ENCODE measurements around the gene CCDC15.
"Not testable (repeated sequence)": the region's sequence is repeated elsewhere in the genome, so short reads cannot be mapped to it uniquely, and the experiment has no call there.

CCDC15 gene

DNA sequence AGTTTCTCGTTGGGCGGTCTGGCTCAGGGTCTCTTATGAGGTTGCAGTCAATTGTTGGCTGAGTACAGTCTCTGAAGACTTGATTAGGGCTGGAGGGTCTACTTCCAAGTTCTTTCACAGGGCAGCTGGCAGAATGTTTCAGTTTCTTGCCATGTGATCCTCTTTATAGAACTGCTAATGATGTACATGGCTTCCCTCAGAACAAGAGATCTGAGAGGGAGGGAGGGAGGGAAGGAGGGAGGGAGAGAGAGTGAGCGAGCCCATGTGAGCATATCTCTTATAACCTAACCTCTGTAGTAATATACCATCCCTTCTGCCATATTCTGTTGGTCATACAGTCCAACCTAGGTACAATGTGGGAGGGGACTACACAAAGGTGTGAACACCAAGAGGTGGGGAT, 2.7 kb upstream of the CCDC15 start:
- TF ChIP-seq, protein P1, sequence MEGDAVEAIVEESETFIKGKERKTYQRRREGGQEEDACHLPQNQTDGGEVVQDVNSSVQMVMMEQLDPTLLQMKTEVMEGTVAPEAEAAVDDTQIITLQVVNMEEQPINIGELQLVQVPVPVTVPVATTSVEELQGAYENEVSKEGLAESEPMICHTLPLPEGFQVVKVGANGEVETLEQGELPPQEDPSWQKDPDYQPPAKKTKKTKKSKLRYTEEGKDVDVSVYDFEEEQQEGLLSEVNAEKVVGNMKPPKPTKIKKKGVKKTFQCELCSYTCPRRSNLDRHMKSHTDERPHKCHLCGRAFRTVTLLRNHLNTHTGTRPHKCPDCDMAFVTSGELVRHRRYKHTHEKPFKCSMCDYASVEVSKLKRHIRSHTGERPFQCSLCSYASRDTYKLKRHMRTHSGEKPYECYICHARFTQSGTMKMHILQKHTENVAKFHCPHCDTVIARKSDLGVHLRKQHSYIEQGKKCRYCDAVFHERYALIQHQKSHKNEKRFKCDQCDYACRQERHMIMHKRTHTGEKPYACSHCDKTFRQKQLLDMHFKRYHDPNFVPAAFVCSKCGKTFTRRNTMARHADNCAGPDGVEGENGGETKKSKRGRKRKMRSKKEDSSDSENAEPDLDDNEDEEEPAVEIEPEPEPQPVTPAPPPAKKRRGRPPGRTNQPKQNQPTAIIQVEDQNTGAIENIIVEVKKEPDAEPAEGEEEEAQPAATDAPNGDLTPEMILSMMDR (IDR thresholded peaks at IDR 0.05; ENCODE audit: low read depth, low read length), result no peak
- H3K4me3 ChIP-seq (ENCODE audit: low read depth, low read length), result no peak overlapping the region

DNA sequence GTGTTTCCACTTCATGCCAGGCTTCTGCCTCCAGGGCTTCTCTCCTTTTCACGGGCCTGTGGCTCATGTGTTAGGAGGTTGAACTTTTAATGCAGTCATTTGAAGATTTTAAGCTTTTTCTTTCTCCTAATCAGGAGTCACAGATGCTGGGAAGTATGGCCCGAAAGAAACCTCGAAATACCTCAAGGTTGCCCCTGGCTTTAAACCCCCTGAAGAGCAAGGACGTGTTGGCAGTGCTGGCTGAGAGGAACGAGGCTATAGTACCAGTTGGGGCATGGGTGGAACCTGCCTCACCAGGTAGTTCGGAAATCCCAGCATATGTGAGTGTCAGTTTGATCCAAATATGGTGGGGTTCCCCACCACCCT, 571 bp downstream of the CCDC15 start:
- peak overlapping the region; percentile 71 for H3K4me3 ChIP-seq (ENCODE audit: low read depth, low read length)
- TF ChIP-seq, protein P1 (IDR thresholded peaks at IDR 0.05; ENCODE audit: low read depth, low read length), result no peak

DNA sequence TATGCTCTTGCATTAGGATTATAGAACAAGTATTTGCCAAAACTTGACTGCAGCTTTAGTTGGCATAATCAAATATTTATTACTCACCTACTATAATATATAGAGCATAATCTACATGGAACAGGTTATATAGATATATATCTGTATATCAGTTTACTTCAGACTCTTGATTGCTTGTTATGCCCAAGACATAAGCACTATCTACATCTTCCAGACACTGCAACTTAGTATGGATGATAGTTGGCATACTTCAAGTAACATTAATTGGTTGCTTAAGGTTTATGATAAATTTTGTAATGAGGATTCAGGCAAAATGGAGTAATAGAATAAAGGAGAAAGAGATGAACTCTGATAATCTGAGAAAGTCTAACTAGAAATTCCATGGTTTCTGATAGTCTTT, 1.0 kb downstream of the CCDC15 start:
- peak overlapping the region; percentile 71; the same call in 1 of the 2 replicates for H3K4me3 ChIP-seq (ENCODE audit: low read depth, low read length)
- TF ChIP-seq, protein P1 (IDR thresholded peaks at IDR 0.05; ENCODE audit: low read depth, low read length), result no peak

DNA sequence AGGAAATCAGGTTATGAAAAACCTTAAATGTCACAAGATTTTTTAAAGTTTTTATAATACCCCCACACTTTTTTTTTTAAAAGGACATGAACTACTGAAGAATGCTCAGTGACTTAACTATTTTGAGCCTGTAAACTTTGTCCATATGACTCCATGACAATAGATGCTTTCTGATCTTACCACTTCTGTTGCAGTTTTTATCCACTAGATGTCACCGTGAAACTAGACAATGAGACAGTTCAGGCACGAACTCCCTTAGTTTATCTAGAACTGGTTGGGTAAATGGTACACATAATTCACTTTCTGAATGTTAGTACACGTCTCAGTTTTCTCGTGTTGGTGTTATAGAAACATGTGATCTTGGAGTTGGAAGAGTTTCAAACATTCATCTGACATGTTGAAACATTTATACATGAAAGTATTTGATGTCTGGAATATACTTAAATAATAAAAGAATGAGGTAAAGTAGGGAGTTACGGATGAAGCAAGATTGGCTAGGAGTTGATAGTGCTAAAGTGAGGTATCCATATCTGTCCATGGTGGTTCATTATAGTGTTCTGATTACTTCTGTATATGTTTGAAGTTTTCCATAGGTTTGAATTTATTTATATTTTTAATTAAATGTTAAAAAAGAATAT, 8.1 kb downstream of the CCDC15 start:
- TF ChIP-seq, protein P1 (IDR thresholded peaks at IDR 0.05; ENCODE audit: low read depth, low read length), result peak; percentile 54; the same call in 1 of the 2 replicates
- H3K4me3 ChIP-seq (ENCODE audit: low read depth, low read length), result no peak overlapping the region

DNA sequence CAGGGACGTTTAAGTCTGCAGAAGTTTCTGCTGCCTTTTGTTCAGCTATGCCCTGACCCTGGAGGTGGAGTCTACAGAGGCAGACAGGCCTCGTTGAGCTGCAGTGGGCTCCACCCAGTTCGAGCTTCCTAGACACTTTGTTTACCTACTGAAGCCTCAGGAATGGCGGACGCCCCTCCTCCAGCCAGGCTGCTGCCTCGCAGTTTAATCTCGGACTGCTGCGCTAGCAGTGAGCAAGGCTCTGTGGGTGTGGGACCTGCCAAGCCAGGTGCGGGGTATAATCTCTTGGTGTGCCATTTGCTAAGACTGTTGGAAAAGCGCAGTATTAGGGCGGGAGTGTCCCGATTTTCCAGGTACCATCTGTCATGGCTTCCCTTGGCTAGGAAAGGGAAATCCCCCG, 14.2 kb downstream of the CCDC15 start:
- H3K4me3 ChIP-seq (ENCODE audit: low read depth, low read length), result not testable (repeated sequence)

DNA sequence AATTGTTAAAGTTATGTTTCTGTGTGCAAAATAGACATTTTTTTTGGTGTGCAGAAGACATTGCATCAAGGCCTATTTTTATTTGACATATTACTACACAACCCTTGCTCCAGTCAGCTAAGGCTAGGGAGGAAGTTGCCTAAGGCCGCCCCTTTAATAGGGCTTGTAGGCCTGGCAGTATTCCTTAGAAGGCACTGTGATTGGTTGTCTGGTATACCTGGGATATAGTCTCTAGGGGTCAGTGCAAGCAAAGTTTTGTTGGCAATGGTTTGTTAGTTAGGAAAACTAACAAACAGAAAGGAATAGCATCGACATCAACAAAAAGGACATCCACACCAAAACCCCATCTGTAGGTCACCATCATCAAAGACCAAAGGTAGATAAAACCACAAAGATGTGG, 16.9 kb downstream of the CCDC15 start:
- no peak overlapping the region for H3K4me3 ChIP-seq (ENCODE audit: low read depth, low read length)
- TF ChIP-seq, protein P1 (IDR thresholded peaks at IDR 0.05; ENCODE audit: low read depth, low read length), result no peak

DNA sequence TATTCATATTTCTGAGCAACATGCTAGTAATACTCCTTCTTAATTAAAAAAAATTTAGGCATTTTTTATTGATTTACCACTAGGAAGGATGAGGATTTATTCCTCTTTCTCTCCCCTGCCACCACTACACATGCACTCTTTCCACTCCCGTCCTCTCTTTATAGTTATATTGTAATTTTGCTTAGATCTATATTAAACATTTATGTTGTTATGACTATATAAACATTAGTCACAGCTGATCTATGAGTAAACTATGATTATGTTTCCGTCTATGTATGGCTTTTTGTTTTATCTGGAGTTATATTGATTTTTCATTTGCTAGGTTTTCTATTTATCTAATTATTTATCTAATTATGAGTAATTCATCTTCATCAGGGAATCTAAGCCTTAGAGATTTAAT, 17.8 kb downstream of the CCDC15 start:
- H3K4me3 ChIP-seq (ENCODE audit: low read depth, low read length), result no peak overlapping the region
- TF ChIP-seq, protein P1 (IDR thresholded peaks at IDR 0.05; ENCODE audit: low read depth, low read length), result no peak

DNA sequence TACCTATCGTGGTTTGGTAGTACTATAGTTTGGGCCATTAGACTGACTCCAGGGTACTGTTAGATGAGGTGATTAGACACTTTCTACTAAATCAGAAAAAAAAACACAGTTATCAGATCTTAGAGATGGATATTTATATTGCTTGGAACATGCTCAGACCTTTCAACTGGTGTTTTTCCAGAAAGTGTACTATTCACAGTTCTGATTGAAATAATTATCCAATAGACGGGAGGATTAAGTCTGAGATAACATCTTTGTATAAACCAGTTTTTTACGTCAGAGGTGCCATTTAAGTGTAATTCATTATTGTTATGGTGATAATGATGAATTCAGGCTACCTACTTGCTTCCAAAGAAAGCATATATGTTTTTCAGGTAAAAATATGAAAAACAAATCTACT, 22.5 kb downstream of the CCDC15 start:
- TF ChIP-seq, protein P1 (IDR thresholded peaks at IDR 0.05; ENCODE audit: low read depth, low read length), result no peak
- H3K4me3 ChIP-seq (ENCODE audit: low read depth, low read length), result no peak overlapping the region
